GM21619 (cell line): ENCODE measurements around the gene ICAM4.
"Not testable (repeated sequence)": the region's sequence is repeated elsewhere in the genome, so short reads cannot be mapped to it uniquely, and the experiment has no call there.

ENCODE experiments used
- ATAC-seq: cut with Tn5 transposase; IDR thresholded peaks from one replicate; pipeline ENCODE4 v1.9.1; 2021; ENCODE audit not compliant: unreplicated experiment

Gene ICAM4, protein sequence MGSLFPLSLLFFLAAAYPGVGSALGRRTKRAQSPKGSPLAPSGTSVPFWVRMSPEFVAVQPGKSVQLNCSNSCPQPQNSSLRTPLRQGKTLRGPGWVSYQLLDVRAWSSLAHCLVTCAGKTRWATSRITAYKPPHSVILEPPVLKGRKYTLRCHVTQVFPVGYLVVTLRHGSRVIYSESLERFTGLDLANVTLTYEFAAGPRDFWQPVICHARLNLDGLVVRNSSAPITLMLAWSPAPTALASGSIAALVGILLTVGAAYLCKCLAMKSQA

DNA sequence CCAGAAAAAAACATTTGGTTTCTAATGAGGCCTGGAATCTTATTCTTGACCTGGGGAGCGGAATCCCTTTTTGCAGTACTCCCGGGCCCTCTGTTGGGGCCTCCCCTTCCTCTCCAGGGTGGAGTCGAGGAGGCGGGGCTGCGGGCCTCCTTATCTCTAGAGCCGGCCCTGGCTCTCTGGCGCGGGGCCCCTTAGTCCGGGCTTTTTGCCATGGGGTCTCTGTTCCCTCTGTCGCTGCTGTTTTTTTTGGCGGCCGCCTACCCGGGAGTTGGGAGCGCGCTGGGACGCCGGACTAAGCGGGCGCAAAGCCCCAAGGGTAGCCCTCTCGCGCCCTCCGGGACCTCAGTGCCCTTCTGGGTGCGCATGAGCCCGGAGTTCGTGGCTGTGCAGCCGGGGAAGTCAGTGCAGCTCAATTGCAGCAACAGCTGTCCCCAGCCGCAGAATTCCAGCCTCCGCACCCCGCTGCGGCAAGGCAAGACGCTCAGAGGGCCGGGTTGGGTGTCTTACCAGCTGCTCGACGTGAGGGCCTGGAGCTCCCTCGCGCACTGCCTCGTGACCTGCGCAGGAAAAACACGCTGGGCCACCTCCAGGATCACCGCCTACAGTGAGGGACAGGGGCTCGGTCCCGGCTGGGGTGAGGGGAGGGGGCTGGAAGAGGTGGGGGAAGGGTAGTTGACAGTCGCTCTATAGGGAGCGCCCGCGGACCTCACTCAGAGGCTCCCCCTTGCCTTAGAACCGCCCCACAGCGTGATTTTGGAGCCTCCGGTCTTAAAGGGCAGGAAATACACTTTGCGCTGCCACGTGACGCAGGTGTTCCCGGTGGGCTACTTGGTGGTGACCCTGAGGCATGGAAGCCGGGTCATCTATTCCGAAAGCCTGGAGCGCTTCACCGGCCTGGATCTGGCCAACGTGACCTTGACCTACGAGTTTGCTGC is at the start of gene ICAM4:
Gene ICAM4, plus strand, starts transcription at position 153 of the 935 bp plus-strand sequence. Its CDS starts 58 bp downstream, at position 211.
- no peak for ATAC-seq

- ATAC-seq = no peak
Measured at GRCh38 chr19:10237702-10238101, 49.1 kb upstream of the ICAM4 start.

- ATAC-seq = no peak
Measured at GRCh38 chr19:10238172-10238783, 48.5 kb upstream of the ICAM4 start.

DNA sequence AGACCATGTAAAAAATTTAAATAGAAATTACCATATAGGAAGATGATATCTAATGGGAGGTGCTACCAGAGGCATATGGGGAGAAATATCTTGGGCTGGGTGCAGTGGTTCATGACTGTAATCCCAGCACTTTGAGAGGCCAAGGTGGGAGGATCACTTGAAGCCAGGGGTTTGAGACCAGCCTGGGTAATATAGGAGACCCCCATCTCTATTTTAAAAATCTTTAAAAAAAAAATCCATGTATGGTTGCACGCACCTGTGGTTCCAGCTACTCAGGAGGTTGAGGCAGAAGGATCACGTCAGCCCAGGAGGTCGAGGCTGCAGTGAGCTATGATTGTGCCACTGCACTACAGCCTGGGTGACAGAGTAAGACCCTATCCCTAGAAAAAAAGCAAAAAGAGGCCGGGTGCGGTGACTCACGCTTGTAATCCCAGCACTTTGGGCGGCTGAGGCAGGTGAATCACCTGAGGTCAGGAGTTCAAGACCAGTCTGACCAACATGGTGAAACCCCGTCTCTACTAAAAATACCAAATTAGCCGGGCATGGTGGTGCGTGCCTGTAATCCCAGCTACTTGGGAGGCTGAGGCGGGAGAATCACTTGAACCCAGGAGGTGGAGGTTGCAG is 44.8 kb upstream of the ICAM4 start:
- ATAC-seq = not testable (repeated sequence)

DNA sequence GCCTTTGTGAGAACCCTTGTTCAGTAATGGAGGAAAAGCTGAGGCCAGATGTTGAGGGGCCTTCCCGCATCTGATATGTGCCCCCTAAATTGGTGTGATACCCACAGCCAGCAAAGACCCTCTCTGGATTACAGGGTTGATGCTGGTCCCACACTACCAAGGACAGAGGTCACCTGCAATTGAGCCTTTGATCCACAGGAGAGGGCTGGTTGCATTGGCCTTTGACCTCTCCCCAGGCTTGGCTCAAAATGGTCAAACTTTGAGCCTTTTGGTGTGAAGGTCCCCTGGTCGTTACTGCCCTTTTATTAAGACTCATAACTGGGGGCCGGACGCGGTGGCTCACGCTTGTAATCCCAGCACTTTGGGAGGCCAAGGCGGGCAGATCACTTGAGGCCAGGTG is 43.1 kb upstream of the ICAM4 start:
- no peak for ATAC-seq

GRCh38 chr19:10245189-10245939 is 41.4 kb upstream of the ICAM4 start:
- no peak for ATAC-seq

DNA sequence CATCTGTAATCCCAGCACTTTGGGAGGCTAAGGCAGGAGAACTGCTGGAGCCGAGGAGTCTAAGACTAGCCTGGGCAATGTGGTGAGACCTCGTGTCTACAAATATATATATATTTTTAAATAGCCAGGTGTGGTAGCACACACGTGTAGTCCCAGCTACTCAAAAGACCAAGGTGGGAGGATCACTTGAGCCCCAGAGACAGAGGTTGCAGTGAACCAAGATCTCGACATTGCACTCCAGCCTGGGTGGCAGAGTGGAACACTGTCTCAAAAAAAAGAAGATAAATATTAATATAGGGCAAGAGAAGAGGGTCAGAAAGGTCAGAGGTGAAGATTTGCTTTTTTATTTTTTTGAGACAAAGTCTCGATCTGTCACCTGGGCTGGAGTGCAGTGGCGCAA is 40.2 kb upstream of the ICAM4 start:
- no peak for ATAC-seq

DNA sequence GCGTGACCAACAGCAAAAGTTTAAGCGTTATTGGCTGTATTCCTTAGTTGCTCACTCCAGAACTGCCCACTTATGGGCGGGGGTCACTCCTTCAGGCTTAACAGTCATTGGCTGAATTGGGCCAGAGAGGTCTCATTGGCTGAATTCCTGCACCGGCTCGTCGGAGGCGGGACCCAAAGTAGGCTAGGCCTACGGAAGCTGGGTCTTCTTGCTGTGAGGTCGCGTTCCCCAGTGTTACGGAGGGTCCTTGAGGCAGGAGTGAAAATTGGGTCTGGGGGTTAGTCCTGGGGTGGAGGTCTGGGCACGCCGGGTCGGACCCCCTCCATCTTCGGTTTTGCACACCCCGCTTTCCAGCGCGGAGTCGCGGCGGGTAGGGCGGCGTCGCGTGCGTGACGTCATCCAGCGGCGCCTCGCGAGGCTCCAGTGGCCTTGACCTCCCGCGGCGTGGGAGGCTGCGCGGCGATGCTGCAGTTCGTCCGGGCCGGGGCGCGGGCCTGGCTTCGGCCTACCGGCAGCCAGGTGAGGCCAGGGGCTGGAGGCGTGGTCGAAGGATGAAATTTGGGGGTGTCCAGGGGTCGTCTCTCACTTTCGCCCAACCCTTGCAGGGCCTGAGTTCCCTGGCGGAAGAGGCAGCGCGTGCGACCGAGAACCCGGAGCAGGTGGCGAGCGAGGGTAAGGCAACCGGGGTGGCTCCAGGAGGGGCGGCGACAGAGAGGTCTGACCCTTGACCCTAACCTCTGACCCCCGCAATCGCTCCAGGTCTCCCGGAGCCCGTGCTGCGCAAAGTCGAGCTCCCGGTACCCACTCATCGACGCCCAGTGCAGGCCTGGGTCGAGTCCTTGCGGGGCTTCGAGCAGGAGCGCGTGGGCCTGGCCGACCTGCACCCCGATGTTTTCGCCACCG is 34.7 kb upstream of the ICAM4 start, which contains the start of gene MRPL4:
Gene MRPL4, plus strand, starts transcription at position 423 of the 903 bp plus-strand sequence. Its CDS starts 40 bp downstream, at position 463.
- ATAC-seq = peak; percentile 81

DNA sequence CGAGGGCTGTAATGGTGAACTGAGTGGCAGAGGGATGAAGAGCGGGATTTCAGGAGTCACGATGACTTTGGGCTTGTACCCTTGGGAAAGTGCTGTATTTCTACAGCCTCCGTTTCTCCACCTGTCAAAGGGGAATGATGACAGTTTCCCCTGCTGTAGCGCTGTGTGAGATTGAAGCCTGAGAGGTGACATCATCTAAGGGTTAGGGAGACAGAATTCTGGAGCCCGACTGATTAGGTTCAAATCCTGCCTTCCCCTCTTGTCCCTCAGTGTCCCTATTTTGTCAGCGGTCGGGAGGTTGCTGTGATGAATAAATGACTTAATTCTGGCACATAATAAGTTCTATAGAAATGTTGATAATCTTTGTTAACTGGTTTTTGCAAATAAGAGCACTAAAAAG is 34.0 kb upstream of the ICAM4 start:
- no peak for ATAC-seq

GRCh38 chr19:10254244-10254643 is 32.5 kb upstream of the ICAM4 start:
- no peak for ATAC-seq

DNA sequence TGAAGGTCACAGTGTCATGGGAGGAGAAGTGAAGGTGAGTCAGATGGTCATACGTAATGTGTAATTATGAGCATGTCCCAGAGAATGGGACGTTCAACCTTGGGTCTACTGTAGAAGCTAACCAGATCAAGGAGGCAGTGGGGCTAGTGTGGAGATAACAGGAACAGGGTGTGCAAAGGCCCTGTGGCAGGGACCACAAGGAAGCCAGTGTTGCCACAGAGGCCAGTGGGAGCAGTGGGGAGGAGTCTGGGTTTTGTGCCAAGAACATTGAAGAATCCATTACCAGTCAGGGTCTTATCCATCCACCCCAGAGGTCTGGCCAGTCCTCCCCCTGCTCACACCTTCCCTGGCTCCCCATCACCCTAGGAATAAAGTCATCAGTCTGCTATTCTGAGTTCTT is 31.4 kb upstream of the ICAM4 start:
- no peak for ATAC-seq

DNA sequence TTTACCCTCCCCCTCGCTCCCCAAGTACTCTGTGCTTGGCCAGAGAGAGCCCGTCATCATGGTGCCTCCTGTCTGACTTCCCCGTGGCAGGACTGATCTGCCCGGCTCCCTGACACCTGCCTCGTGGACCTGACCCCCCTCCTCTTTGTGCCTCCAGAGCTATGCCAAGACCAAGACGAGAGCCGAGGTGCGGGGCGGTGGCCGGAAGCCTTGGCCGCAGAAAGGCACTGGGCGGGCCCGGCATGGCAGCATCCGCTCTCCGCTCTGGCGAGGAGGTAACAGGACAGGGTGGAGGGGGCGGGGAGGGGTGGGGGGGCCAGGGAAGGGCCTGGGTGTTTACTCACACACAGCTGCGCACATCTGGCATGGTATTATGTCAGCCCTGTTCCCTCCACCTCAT is 30.2 kb upstream of the ICAM4 start:
- no peak for ATAC-seq

DNA sequence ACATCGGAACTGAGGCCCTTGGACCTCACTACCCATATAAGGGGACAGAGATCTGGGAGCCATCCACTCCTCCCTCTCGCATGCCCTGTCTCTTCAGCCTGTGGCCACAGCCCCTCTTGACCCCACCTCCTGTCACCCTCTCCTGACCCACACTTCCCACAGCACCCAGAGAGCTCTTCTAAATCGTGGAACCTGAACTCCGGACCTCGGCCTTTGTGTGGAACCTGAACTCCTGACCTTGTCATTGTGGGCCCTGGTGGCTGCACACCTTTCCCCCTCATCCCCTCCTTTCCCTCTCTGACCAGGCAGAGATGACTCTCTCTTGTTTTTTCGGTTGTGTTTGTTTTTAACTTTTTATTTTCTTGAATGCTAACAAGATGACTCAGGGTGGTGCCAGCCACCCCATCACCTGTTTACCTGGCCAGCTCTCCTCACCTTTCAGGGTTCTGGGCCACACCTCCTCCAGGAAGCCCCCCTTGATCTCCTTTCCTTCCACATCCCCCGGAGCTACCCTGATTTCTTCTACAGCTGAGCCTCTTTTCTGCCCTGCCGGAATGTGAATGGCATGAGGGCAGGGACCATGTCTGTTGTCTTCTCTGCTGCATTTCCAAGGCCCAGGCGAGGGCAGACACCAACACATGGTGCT is 29.7 kb upstream of the ICAM4 start:
- no peak for ATAC-seq

DNA sequence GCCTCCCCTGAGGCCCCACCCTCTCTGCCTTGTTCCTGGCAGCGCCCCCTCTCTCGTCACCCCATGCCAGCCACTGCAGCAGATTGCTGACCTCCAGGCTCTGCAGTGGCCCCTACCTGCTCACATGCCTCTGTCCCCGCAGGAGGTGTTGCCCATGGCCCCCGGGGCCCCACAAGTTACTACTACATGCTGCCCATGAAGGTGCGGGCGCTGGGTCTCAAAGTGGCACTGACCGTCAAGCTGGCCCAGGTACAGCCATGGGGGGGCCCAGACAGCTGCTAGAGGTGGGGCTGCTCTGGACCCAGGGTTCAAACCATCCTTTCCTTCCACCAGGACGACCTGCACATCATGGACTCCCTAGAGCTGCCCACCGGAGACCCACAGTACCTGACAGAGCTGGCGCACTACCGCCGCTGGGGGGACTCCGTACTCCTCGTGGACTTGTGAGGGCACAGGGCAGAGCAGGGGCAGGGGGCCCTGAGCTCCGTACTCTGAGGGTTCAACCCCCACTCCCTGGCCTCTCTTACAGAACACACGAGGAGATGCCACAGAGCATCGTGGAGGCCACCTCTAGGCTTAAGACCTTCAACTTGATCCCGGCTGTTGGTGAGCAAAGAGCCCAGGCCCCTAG is 28.6 kb upstream of the ICAM4 start:
- ATAC-seq = no peak

GRCh38 chr19:10259162-10259905 is 27.4 kb upstream of the ICAM4 start:
- ATAC-seq = no peak

DNA sequence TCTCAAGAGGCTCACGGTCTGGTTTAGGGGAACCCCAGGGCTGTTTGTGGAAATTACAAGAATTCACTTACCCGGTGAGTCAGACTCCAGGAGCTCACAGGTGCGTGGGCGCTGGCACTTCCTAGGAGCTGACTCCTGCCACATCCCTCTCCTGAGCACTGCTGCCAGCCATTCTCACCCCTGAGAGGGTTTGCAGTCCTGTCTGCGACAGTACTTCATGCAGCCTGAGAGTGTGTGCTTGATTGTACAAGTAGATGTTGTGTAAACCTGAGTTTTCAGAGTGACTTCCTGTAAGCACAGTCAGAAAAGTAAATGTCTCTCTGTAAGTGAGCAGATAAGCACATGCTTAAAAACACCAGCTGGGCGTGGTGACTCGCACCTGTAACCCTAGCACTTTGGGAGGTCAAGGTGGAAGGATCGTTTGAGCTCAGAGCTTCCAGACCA is 26.6 kb upstream of the ICAM4 start:
- ATAC-seq = no peak

DNA sequence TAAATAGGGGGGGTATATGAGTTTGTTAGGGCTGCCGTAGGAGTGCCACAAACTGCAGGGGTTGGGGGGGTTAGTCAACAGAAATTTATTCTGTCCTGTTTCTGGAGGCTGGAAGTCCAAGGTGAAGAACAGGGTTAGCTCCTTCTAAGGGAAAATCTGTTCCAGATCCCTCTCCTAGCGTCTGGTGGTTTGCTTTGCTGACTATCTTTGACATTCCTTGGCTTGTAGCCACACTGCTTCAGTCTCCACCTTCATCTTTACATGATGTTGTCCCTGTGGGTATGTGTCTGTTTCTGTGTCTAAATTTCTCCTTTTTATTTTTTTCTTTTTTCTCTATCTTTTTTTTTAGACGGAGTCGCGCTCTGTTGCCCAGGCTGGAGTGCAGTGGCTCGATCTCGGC is 24.0 kb upstream of the ICAM4 start:
- ATAC-seq = no peak

- ATAC-seq = no peak
Measured at GRCh38 chr19:10266706-10267105, 20.0 kb upstream of the ICAM4 start.
